Bronchial epithelial cell (primary cell): ENCODE measurements around the gene ESYT1. TPM values are rescaled to one million over a fixed set of nuclear protein-coding genes. Genes with fewer than 3 reads are reported as not detected.
A peak's percentile ranks its signal among the peaks of the same experiment; 100 is the strongest.

Experiments used
- DNase-seq: peaks from one replicate; pipeline ENCODE4 v3.0.0-alpha.2; 2010; ENCODE audit warnings: low read depth
- FAIRE-seq: peaks from 2 replicates; lab custom pipeline; 2011; peaks lifted over from hg19 to GRCh38; lab: Jason Lieb, UNC
- H3K27me3 ChIP-seq: 2 replicates; pipeline ENCODE4 v1.5.1; 2011; ENCODE audit warnings: low read length; ENCODE audit not compliant: control insufficient read depth, insufficient read depth
- H3K36me3 ChIP-seq: 2 replicates; pipeline ENCODE4 v1.5.1; 2011; ENCODE audit warnings: low read length; ENCODE audit not compliant: control insufficient read depth, insufficient read depth
- H3K4me3 ChIP-seq: 2 replicates; pipeline ENCODE4 v1.5.1; 2011; ENCODE audit warnings: mild to moderate bottlenecking, low read depth, low read length, control low read depth
- total RNA-seq: library from RNA; depleted of rRNA; stranded (reverse); fragments of >200 nt; gene quantifications from 2 replicates; pipeline ENCODE4 v1.2.1, GENCODE V29; 2014
- TF ChIP-seq, protein P1 (sequence below): IDR thresholded peaks from 2 replicates; pipeline ENCODE4 v1.5.1; 2011; ENCODE audit warnings: mild to moderate bottlenecking, moderate library complexity, low read length, control low read depth, inconsistent platforms; ENCODE audit not compliant: insufficient read depth, severe bottlenecking

The ESYT1 gene
- total RNA-seq, 1 donor from 2014 or later: 253 TPM

DNA sequence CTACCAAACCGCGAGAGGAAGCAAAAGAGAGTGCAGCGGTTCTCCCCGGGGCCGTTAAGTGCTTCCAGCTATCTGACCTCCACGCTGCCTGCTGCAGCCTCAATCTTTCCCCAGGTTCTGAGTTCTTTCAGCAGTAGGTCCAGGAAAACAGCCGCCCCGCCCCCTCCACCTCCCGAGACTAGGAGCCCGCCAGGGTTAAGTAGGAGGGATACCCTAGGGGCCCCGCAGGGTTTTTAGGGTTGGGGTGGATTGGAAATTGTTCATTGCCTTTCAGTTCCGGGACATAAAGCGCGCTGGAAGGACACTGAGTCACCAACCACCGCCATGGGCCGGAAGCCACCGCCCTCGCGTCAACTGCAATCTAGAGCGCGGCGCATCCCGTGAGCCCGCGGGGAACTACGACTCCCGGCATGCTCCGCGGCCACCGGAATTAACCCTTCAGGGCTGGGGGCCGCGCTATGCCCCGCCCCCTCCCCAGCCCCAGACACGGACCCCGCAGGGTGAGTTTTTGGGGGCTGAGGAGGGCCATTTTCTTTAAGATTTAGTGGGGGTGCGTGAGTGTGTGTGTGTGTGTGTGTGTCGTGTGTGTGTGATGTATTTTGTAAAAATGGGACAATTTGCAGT, 24.2 kb downstream of the ESYT1 start, which contains the start of gene MYL6B:
TSS of gene MYL6B (plus strand) at position 456 of the 624 bp plus-strand sequence. CDS start 1,332 bp downstream, outside the sequence.
- Histone ChIP-seq H3K27me3 (no peaks in the 10 kb centered on the region), H3K36me3 (no peaks in the 10 kb centered on the region), H3K4me3 (peak within 1 kb of the TSS; percentile 48)
- FAIRE-seq: no peak
- peak; percentile 83 for DNase-seq
- TF ChIP-seq, protein P1, sequence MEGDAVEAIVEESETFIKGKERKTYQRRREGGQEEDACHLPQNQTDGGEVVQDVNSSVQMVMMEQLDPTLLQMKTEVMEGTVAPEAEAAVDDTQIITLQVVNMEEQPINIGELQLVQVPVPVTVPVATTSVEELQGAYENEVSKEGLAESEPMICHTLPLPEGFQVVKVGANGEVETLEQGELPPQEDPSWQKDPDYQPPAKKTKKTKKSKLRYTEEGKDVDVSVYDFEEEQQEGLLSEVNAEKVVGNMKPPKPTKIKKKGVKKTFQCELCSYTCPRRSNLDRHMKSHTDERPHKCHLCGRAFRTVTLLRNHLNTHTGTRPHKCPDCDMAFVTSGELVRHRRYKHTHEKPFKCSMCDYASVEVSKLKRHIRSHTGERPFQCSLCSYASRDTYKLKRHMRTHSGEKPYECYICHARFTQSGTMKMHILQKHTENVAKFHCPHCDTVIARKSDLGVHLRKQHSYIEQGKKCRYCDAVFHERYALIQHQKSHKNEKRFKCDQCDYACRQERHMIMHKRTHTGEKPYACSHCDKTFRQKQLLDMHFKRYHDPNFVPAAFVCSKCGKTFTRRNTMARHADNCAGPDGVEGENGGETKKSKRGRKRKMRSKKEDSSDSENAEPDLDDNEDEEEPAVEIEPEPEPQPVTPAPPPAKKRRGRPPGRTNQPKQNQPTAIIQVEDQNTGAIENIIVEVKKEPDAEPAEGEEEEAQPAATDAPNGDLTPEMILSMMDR: no peak

DNA sequence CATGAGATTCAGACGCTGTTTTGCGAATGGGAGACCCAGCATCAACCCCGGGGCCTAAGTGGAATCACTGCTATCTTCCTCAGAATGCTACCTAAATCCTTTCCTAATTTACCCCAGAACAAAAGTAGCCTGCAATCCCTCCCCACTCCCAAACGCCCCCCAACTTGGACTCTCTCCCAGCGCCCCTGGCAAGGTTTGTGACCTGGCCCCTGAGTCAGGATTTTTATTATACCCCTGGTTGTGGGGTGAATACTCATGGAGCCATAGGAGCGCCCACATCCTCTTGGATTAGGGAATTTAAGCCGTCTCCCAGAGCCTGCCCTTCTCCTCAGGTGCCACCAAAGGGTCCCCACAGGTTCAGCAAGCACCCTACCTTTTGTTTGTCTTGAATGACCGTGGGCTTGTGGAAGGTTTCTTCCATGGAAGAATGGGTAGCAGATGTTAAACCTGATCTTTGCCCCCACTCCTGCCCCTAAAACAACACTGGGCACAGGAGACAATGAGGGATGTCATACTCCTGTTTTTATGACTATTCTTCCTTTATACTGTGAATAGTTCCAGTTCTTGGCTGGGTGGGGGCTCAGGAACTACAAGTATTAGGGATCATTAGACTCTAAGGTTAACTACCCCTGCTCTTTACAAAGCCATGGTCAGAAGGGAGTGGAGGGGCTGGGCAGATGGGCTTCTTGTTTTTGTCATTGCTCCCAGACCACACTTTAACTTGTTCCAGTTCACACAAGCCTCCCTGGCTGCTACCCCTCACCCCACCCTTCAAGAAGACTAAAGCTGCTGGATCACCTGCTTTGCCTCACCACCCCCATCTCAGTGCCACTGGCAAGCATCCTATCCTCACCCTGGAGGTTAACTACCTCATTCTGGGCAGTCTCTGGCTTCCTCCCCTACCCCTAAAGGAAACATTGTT, 24.9 kb downstream of the ESYT1 start:
- FAIRE-seq (no peak), DNase-seq (no peak)
- peak overlapping the region; percentile 48 for H3K4me3 ChIP-seq
- no peaks in the 10 kb centered on the region for H3K36me3 ChIP-seq
- no peaks in the 10 kb centered on the region for H3K27me3 ChIP-seq
- TF ChIP-seq, protein P1: no peak

DNA sequence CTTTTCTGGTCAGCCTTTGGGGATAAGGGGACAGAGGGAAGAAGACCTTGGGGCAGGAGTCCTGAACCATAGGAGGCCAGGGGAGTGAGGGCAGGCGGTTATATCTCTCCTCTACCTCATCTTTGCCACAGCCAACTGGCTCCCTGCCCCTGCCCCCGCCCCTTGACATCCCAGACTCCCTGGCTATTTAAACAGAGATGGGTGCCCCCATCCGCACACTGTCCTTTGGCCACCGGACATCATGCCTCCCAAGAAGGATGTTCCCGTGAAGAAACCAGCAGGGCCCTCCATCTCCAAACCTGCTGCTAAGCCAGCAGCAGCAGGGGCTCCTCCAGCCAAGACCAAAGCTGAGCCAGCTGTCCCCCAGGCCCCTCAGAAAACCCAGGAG, 25.6 kb downstream of the ESYT1 start:
- H3K4me3 ChIP-seq: no peak overlapping the region
- no peaks in the 10 kb centered on the region for H3K36me3 ChIP-seq
- no peak for DNase-seq
- no peaks in the 10 kb centered on the region for H3K27me3 ChIP-seq
- TF ChIP-seq, protein P1: no peak
- FAIRE-seq: no peak

GRCh38 chr12:56154246-56154771, 26.2 kb downstream of the ESYT1 start:
- Histone ChIP-seq H3K4me3 (no peak overlapping the region), H3K27me3 (no peaks in the 10 kb centered on the region), H3K36me3 (no peaks in the 10 kb centered on the region)
- no peak for FAIRE-seq
- TF ChIP-seq, protein P1: no peak
- no peak for DNase-seq

GRCh38 chr12:56154818-56155217, 26.8 kb downstream of the ESYT1 start:
- no peak for DNase-seq
- Histone ChIP-seq H3K4me3 (no peak overlapping the region), H3K27me3 (no peaks in the 10 kb centered on the region), H3K36me3 (peaks cover 2% of the 10 kb centered on the region)
- no peak for FAIRE-seq
- TF ChIP-seq, protein P1: no peak
